Measurements from ENCODE around the gene SMG1. TPM values are rescaled to one million over a fixed set of nuclear protein-coding genes. Genes with fewer than 3 reads are reported as not detected.
"Not testable (repeated sequence)": the region's sequence is repeated elsewhere in the genome, so short reads cannot be mapped to it uniquely, and the experiment has no call there.

The SMG1 gene
- polyA plus RNA-seq, 1 donor = 86.3 TPM

- DNase-seq = no peak
These were observed 126.7 kb downstream of the SMG1 start for GRCh38 chr16:18799500-18799899.

GRCh38 chr16:18797746-18798145, 128.5 kb downstream of the SMG1 start:
- no peak for DNase-seq

- DNase-seq = no peak
These were observed 129.8 kb downstream of the SMG1 start for GRCh38 chr16:18796377-18796776.

GRCh38 chr16:18792836-18793433, 133.3 kb downstream of the SMG1 start:
- no peak for DNase-seq

GRCh38 chr16:18789850-18790706, 136.1 kb downstream of the SMG1 start, which contains the start of gene RPS15A:
TSS of gene RPS15A (minus strand) at chr16:18790334. CDS start at chr16:18789113, 1,221 bp downstream.
- peak; percentile 97 for DNase-seq

GRCh38 chr16:18789515-18789849, 136.7 kb downstream of the SMG1 start:
- no peak for DNase-seq

GRCh38 chr16:18788828-18789514, 137.2 kb downstream of the SMG1 start:
- DNase-seq = no peak

GRCh38 chr16:18784917-18785623, 141.1 kb downstream of the SMG1 start:
- no peak for DNase-seq

- no peak for DNase-seq
These were observed 142.5 kb downstream of the SMG1 start for GRCh38 chr16:18783430-18784341.

- no peak for DNase-seq
These were observed 143.3 kb downstream of the SMG1 start for GRCh38 chr16:18782697-18783429.

- DNase-seq = not testable (repeated sequence)
These were observed 145.0 kb downstream of the SMG1 start for GRCh38 chr16:18781232-18781631.

- DNase-seq = not testable (repeated sequence)
These were observed 145.7 kb downstream of the SMG1 start for GRCh38 chr16:18780460-18781026.

GRCh38 chr16:18777664-18778063, 148.5 kb downstream of the SMG1 start:
- DNase-seq = not testable (repeated sequence)

- DNase-seq = not testable (repeated sequence)
These were observed 149.9 kb downstream of the SMG1 start for GRCh38 chr16:18776334-18776733.

- not testable (repeated sequence) for DNase-seq
These were observed 151.6 kb downstream of the SMG1 start for GRCh38 chr16:18774651-18775050.

GRCh38 chr16:18772171-18772570, 154.0 kb downstream of the SMG1 start:
- DNase-seq = not testable (repeated sequence)

GRCh38 chr16:18770336-18770962, 155.8 kb downstream of the SMG1 start:
- DNase-seq = not testable (repeated sequence)

- not testable (repeated sequence) for DNase-seq
These were observed 159.0 kb downstream of the SMG1 start for GRCh38 chr16:18767217-18767616.

GRCh38 chr16:18762713-18763112, 163.5 kb downstream of the SMG1 start:
- DNase-seq = not testable (repeated sequence)

Data from left kidney (tissue), 2 donors.